Nephron progenitor cell (in vitro differentiated cells): ENCODE measurements around the gene DPYSL3.
"Not testable (repeated sequence)": the region's sequence is repeated elsewhere in the genome, so short reads cannot be mapped to it uniquely, and the experiment has no call there.

Experiments
- DNase-seq: peaks from one replicate; pipeline ENCODE4 v3.0.0; 2021
- H3K27ac Mint-ChIP-seq: 2 replicates; pipeline ENCODE4 v1.8.0; 2021; ENCODE audit warnings: mild to moderate bottlenecking, moderate library complexity, mixed read lengths
- H3K27me3 Mint-ChIP-seq: 2 replicates; pipeline ENCODE4 v1.8.0; 2021; ENCODE audit warnings: mild to moderate bottlenecking, low read depth, mixed read lengths; ENCODE audit not compliant: poor library complexity
- H3K36me3 Mint-ChIP-seq: 2 replicates; pipeline ENCODE4 v1.8.0; 2021; ENCODE audit warnings: low read depth, mixed read lengths
- H3K4me1 Mint-ChIP-seq: 2 replicates; pipeline ENCODE4 v1.8.0; 2021; ENCODE audit warnings: mixed read lengths
- H3K4me3 Mint-ChIP-seq: 2 replicates; pipeline ENCODE4 v1.8.0; 2021; ENCODE audit warnings: mild to moderate bottlenecking, moderate library complexity, mixed read lengths
- H3K9me3 Mint-ChIP-seq: 2 replicates; pipeline ENCODE4 v1.8.0; 2021; ENCODE audit warnings: mild to moderate bottlenecking, moderate library complexity, mixed read lengths
- TF ChIP-seq, protein P1 (sequence below): fragments of 200-600 bp; sonication (generic); IDR thresholded peaks from 2 replicates; pipeline ENCODE4 v1.5.0; 2021; ENCODE audit warnings: antibody characterized with exemption

DPYSL3 gene

DNA sequence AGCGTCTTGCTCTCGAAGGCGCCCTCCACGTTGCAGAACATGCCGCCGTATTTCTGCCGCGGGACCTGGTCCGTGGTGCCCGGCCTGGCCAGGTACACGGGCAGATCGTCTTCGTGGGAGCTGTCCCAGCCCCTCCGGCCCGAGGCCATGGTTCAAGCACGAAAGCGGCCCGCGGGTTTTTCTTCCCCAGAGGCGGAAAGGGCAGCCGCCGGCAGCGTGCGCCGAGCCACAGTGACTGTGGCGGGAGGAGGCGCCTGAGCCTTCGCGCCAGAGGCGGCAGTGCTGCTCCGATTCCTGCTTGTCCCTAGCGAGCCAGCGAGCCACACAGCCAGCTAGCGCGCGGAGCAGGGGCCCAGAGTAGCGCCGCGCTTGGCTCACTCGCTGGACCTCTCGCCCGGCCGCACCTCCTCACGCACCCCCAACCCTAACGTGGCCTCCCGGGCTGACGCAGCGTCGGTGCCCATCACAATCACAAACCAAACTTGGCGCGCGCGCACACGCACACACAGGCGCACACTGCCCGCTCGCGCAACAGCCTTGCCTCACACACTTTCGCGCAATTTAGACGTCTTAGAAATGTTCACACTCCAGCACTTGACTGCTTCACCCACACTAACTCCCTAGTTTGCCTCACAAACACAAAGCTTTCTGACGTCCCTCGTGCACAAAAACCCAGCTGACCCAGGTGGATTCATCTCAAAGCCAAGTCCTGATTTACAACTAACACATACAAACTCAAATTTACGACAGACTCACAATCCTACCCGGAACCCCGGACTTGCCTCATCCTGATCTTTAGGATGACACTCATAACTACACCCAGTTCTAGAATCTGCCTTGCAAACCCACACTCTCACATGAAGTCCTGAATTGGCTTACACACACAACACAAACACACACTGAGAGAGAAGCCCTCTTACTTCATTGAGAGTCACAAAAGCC lies at the start of gene DPYSL3:
Gene DPYSL3 (minus strand): TSS at position 359 of the 942 bp plus-strand sequence. CDS start 210 bp downstream, at position 149.
- Mint-ChIP-seq H3K27me3 (peaks cover 17% of the 10 kb centered on the region), H3K4me1 (peaks cover 30% of the 10 kb centered on the region), H3K9me3 (no peaks in the 10 kb centered on the region), H3K4me3 (peak within 1 kb of the TSS; percentile 86), H3K27ac (no peak within 1 kb of the TSS), H3K36me3 (no peaks in the 10 kb centered on the region)
- peak; percentile 83 for DNase-seq
- TF ChIP-seq, protein P1, sequence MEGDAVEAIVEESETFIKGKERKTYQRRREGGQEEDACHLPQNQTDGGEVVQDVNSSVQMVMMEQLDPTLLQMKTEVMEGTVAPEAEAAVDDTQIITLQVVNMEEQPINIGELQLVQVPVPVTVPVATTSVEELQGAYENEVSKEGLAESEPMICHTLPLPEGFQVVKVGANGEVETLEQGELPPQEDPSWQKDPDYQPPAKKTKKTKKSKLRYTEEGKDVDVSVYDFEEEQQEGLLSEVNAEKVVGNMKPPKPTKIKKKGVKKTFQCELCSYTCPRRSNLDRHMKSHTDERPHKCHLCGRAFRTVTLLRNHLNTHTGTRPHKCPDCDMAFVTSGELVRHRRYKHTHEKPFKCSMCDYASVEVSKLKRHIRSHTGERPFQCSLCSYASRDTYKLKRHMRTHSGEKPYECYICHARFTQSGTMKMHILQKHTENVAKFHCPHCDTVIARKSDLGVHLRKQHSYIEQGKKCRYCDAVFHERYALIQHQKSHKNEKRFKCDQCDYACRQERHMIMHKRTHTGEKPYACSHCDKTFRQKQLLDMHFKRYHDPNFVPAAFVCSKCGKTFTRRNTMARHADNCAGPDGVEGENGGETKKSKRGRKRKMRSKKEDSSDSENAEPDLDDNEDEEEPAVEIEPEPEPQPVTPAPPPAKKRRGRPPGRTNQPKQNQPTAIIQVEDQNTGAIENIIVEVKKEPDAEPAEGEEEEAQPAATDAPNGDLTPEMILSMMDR: no peak

DNA sequence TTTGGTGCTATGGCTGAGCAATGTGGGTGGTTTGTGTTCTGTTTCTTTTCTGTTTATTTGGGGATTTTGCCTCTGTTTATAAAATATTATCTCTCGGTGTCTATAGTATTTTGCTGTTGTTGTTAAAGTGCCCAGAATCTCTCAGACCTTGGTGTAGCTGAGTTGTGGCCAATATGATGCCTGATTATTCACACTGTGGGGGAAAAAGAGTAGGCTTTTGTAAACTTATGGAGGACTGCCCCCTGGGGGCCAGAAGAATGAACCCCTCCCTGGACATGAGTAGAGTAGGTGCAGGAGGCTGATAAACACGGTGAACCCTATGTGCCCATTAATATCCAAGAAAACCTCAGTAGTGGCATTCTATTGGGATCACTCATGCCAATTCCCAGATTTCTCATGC lies 49.0 kb upstream of the DPYSL3 start:
- Mint-ChIP-seq H3K9me3 (no peaks in the 10 kb centered on the region), H3K4me3 (no peak overlapping the region), H3K36me3 (no peaks in the 10 kb centered on the region), H3K27ac (peak overlapping the region; percentile 9), H3K27me3 (peaks cover 15% of the 10 kb centered on the region), H3K4me1 (peaks cover 10% of the 10 kb centered on the region)
- TF ChIP-seq, protein P1: peak; percentile 44
- peak; percentile 27 for DNase-seq

- H3K36me3 Mint-ChIP-seq: no peaks in the 10 kb centered on the region
- peaks cover 15% of the 10 kb centered on the region for H3K27me3 Mint-ChIP-seq
- no peaks in the 10 kb centered on the region for H3K9me3 Mint-ChIP-seq
- no peak overlapping the region for H3K27ac Mint-ChIP-seq
- TF ChIP-seq, protein P1: no peak
- no peak for DNase-seq
- no peak overlapping the region for H3K4me3 Mint-ChIP-seq
- H3K4me1 Mint-ChIP-seq: peaks cover 12% of the 10 kb centered on the region
Measured at GRCh38 chr5:147557876-147558745, 48.2 kb upstream of the DPYSL3 start.

GRCh38 chr5:147555176-147555575 lies 45.3 kb upstream of the DPYSL3 start:
- Mint-ChIP-seq H3K9me3 (no peaks in the 10 kb centered on the region), H3K4me3 (no peak overlapping the region), H3K4me1 (peaks cover 12% of the 10 kb centered on the region), H3K27me3 (peaks cover 8% of the 10 kb centered on the region), H3K27ac (no peak overlapping the region), H3K36me3 (no peaks in the 10 kb centered on the region)
- DNase-seq: no peak
- TF ChIP-seq, protein P1: no peak

DNA sequence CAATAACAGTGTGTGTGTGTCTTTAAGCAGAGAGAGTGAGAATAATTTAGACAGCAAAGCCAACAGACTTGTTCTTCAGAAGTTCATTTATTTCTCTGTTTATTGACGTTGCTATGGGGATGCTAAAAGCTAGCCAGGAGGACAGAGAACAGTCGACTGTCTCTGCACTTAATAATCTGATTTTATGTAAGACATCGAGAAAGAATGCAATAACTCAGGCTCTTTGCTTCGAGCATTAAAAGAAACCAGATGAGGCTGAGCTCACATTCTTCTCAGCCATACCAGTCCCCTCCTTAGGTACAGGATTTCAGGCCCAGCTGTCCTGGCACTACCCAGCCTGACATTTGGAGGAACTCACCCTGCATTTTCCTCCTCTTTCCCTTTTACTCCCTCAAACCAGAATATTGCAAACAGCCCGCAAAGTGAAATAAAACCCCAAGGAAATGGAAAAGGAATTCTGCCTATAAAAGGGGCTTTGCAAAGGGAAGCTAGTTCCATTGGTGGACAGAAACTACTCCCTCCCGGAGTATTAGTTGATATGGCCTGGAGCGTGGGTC lies 44.5 kb upstream of the DPYSL3 start:
- Mint-ChIP-seq H3K4me3 (no peak overlapping the region), H3K27me3 (peaks cover 10% of the 10 kb centered on the region), H3K36me3 (no peaks in the 10 kb centered on the region), H3K27ac (no peak overlapping the region), H3K9me3 (no peaks in the 10 kb centered on the region), H3K4me1 (peaks cover 12% of the 10 kb centered on the region)
- TF ChIP-seq, protein P1: no peak
- no peak for DNase-seq

DNA sequence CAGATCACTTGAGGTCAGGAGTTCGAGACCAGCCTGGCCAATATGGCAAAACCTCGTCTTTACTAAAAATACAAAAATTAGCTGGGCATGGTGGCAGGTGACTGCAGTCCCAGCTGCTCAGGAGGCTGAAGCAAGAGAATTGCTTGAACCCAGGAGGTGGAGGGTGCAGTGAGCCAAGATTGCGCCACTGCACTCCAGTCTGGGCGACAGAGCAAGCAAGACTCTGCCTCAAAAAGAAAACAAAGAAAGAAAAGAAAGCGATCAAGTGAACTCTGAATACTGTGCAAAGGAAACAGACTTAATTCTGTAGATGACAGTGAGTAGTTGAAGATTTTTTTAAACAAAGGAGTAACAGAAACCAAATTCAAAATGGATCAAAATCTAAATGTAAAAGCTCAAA lies 43.9 kb upstream of the DPYSL3 start:
- H3K4me1 Mint-ChIP-seq: peaks cover 12% of the 10 kb centered on the region
- DNase-seq, H3K27ac Mint-ChIP-seq, H3K4me3 Mint-ChIP-seq, H3K36me3 Mint-ChIP-seq, H3K9me3 Mint-ChIP-seq: not testable (repeated sequence)
- H3K27me3 Mint-ChIP-seq: peaks cover 11% of the 10 kb centered on the region
